Neural progenitor cell (in vitro differentiated cells): Measurements from ENCODE around the gene GABRA4.

Experiments
- CTCF ChIP-seq: fragments of 200-600 bp; sonication (generic); IDR thresholded peaks from 2 replicates; pipeline ENCODE4 v1.5.1; 2017; ENCODE audit warnings: antibody characterized with exemption, mild to moderate bottlenecking
- EZH2 ChIP-seq: fragments of 200-600 bp; sonication (generic); IDR thresholded peaks from 2 replicates; pipeline ENCODE4 v1.6.1; 2017; ENCODE audit warnings: antibody characterized with exemption, mild to moderate bottlenecking, moderate library complexity

DNA sequence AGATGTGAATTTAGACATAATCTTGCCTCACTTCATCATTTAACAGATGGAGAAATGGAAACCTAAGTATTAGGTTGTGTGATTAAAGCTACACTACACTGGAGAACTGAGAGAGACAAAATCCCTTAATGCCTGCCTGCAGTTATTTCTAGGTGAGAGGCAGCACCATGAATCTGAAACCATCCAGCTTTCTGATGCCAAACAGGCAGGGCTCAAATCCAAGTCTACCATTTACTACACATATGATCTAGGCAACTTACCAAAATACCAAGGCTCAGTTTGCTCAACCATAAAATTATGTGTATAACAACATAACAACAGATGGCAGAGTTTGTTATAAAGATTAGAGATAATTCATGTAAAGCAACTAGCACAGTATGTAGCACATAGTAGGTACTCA lies 38.7 kb downstream of the GABRA4 start:
- no peak for TF ChIP-seq CTCF
- TF ChIP-seq EZH2 = no peak
